HG02571 (cell line): Measurements from ENCODE around the gene SPP1.
"Not testable (repeated sequence)": the region's sequence is repeated elsewhere in the genome, so short reads cannot be mapped to it uniquely, and the experiment has no call there.

Experiments
- ATAC-seq: cut with Tn5 transposase; IDR thresholded peaks from one replicate; pipeline ENCODE4 v1.9.1; 2021; ENCODE audit warnings: mild to moderate bottlenecking, moderate library complexity; ENCODE audit not compliant: unreplicated experiment

Gene SPP1

GRCh38 chr4:88017516-88018297 lies 42.2 kb downstream of the SPP1 start:
- ATAC-seq = no peak

- no peak for ATAC-seq
Observed at GRCh38 chr4:88018466-88018865, 43.0 kb downstream of the SPP1 start.

- ATAC-seq = no peak
Observed at GRCh38 chr4:88021824-88022223, 46.3 kb downstream of the SPP1 start.

- no peak for ATAC-seq
Observed at GRCh38 chr4:88022289-88022688, 46.8 kb downstream of the SPP1 start.

GRCh38 chr4:88025868-88026661 lies 50.6 kb downstream of the SPP1 start:
- ATAC-seq = not testable (repeated sequence)

- ATAC-seq = no peak
Observed at GRCh38 chr4:88027611-88028608, 52.4 kb downstream of the SPP1 start.

GRCh38 chr4:88028946-88029345 lies 53.4 kb downstream of the SPP1 start:
- no peak for ATAC-seq

- ATAC-seq = no peak
Observed at GRCh38 chr4:88029556-88029955, 54.0 kb downstream of the SPP1 start.

- no peak for ATAC-seq
Observed at GRCh38 chr4:88030565-88031310, 55.2 kb downstream of the SPP1 start.
